NB4 (cell line): ENCODE measurements around the gene OGN.

Source experiments
- DNase-seq: peaks from one replicate; pipeline ENCODE4 v3.0.0; 2010; ENCODE audit warnings: low read depth
- H3K4me3 ChIP-seq: one replicate; pipeline ENCODE4 v1.5.1; 2011; ENCODE audit warnings: mild to moderate bottlenecking, low read depth, low read length, moderate library complexity
- MYC ChIP-seq: IDR thresholded peaks from 2 replicates; pipeline ENCODE4 v1.6.1; 2011; ENCODE audit warnings: low read depth, low read length
- POLR2A ChIP-seq: IDR thresholded peaks from 2 replicates; pipeline ENCODE4 v1.6.1; 2011; ENCODE audit warnings: mild to moderate bottlenecking; ENCODE audit not compliant: insufficient read length; ENCODE audit errors: extremely low read depth
- TF ChIP-seq, protein P1 (sequence below): IDR thresholded peaks from 2 replicates; pipeline ENCODE4 v1.6.1; 2011; ENCODE audit warnings: low read depth, low read length
- TF ChIP-seq, protein P2 (sequence below): IDR thresholded peaks from one replicate; pipeline ENCODE4 v1.5.1; 2012; ENCODE audit warnings: low read depth, low read length

OGN gene

DNA sequence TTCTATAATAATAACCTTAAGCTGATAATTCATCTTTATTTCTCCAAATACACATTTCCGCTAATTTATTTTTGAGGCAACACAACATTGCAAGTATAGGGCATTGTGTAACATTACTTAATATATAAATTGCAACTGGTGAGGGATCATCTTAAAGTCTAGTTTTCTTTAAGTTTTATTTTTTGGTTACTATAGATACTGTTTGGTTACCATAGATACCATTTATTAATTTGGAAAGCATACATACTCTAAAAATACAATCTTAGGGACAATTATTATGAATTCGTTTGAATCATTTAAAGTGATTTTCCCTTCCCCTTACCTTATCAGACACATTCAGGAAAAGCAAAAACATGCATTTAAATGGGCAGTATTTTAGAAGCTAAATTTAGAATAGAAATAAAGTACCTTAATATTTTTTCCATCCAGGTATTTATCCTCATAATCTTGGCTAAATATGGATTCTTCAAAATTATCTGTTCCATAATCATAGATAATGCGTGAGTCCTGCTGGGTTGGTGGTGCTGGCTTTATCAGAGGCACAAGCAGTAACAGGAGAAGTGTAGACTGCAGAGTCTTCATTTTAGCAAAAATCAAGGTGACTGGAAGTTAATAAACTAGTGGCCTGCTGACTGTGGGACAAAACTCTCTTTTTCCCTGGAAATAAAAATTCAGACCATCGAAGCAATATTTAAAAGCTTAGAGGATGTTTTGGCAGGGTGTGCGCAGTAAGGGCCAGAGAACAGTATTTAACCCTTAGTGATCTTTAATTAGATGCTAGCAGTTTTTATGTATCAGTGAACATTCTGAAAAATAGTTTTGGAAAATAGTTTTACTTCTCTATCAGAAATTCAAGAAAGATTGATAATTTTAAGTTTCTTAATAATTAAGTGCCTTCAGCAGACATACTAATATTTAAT is 1.3 kb downstream of the OGN start:
- no peak for DNase-seq
- H3K4me3 ChIP-seq, result no peak overlapping the region
- no peak for TF ChIP-seq POLR2A
- TF ChIP-seq, protein P1, sequence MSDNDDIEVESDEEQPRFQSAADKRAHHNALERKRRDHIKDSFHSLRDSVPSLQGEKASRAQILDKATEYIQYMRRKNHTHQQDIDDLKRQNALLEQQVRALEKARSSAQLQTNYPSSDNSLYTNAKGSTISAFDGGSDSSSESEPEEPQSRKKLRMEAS, result no peak

DNA sequence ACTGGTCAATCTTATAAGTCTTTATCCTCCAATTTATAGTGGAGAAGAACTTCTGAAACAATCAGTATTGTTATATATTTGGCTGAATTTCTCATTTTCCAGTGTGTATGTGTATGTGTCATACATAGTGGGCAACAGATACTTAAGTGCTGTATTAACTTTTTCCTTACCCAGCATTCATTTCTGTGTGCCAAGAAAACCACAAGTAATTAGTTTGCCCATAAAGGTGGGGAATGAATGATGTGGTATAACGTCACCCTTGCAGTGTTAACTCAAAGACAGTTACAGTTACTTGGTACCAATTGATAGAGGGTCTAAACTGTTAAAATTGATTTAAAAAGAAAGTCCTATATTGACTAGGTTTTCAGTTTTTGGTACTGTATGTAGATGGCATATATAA is 2.0 kb downstream of the OGN start:
- H3K4me3 ChIP-seq, result no peak overlapping the region
- DNase-seq, result no peak
- TF ChIP-seq, protein P2, sequence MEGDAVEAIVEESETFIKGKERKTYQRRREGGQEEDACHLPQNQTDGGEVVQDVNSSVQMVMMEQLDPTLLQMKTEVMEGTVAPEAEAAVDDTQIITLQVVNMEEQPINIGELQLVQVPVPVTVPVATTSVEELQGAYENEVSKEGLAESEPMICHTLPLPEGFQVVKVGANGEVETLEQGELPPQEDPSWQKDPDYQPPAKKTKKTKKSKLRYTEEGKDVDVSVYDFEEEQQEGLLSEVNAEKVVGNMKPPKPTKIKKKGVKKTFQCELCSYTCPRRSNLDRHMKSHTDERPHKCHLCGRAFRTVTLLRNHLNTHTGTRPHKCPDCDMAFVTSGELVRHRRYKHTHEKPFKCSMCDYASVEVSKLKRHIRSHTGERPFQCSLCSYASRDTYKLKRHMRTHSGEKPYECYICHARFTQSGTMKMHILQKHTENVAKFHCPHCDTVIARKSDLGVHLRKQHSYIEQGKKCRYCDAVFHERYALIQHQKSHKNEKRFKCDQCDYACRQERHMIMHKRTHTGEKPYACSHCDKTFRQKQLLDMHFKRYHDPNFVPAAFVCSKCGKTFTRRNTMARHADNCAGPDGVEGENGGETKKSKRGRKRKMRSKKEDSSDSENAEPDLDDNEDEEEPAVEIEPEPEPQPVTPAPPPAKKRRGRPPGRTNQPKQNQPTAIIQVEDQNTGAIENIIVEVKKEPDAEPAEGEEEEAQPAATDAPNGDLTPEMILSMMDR, result no peak
- TF ChIP-seq MYC (no peak), POLR2A (no peak)
- TF ChIP-seq, protein P1, result no peak

DNA sequence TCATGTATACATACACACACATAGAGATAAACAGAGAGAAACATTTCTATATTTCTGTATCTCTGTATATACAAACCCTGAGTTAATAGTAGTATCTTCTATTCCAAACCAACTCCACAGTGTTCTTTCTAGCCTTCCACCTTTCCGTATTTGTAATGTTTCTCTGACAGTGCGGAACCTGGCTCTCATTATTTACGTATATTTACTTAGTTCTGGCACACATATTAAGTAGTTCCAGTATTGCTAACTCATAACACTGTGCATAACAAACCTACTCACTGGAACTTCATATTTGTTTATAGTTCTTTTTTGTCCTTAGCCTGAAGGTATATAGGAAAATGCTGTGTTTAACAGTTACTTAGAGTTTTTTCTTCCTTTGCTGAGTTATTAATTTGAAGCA is 6.5 kb downstream of the OGN start:
- no peak for DNase-seq
- TF ChIP-seq MYC (no peak), POLR2A (no peak)
- TF ChIP-seq, protein P2, result no peak
- TF ChIP-seq, protein P1, result no peak
- H3K4me3 ChIP-seq, result no peak overlapping the region

DNA sequence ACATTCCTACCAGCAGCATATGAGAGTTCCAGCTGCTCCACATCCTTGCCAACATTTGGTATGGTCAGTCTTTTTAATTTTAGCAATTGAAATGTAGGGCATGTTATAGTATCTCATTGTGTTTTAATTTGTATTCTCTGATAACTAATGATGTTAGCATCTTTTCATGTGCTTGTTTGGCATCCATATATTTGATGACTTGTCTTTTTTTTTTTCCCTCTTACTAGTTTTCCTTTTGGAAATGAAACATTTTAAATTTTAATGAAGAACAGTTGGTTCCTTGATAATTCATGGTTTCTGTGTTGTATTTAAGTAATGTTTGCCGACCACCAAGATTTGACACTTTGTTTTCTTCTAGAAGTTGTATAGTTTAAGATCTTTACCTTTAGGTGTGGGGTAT is 8.8 kb downstream of the OGN start:
- H3K4me3 ChIP-seq, result no peak overlapping the region
- no peak for TF ChIP-seq MYC
- TF ChIP-seq, protein P2, result no peak
- TF ChIP-seq, protein P1, result no peak
- no peak for TF ChIP-seq POLR2A
- no peak for DNase-seq

DNA sequence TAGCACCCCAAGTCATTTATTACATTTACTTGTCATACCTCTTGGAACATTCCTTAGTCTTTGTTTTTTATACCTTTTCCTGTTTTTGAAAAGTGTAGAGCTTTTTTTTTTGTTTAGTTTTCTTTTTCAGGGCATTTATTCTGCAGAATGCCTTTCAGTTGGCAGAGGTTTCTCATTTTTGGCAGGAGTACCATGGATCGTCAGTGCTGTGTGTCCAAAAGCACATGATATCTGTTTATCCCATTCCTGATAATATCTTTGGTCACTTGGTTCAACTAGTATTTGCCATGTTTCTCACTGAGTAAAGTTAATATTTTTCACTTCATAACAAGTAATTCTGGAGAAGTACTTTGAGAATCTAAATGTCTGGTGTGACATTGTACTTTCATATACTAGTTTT is 10.7 kb downstream of the OGN start:
- DNase-seq, result no peak
- no peak overlapping the region for H3K4me3 ChIP-seq

DNA sequence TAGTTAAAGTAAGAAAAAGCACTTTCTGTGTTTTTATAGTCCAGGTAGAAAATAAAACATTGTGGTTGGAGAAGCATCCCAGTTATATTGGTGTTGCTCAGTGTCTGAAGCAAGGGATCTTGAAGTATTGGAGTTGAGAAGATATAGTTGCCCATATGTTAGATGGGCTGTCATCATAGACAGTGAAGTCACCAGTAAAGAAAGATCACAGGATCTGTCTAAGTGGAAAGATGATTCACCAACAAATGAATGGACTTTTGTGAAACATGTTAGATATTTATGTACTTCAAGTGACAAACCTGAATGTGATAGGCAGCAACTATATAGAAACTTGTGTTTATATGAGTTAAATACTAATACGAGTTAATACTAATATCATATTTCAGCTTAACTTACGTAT is 11.7 kb downstream of the OGN start:
- DNase-seq, result no peak
- TF ChIP-seq POLR2A (no peak), MYC (no peak)
- TF ChIP-seq, protein P2, result no peak
- TF ChIP-seq, protein P1, result no peak
- no peak overlapping the region for H3K4me3 ChIP-seq

More for the DNA sequence above, 10.7 kb downstream of the OGN start:
- no peak for TF ChIP-seq POLR2A
- TF ChIP-seq, protein P1, result no peak
- TF ChIP-seq MYC, result no peak
- TF ChIP-seq, protein P2, result no peak
